ENCODE results near the gene NFXL1. TPM values are rescaled to one million over a fixed set of nuclear protein-coding genes. Genes with fewer than 3 reads are reported as not detected.

Gene NFXL1
- 7.1 and 13.1 TPM in 2 replicates for total RNA-seq

GRCh38 chr4:47914220-47914925 is at the start of gene NFXL1:
Gene NFXL1, minus strand, starts transcription at chr4:47914583. Its CDS starts 380 bp downstream, at chr4:47914203.

DNA sequence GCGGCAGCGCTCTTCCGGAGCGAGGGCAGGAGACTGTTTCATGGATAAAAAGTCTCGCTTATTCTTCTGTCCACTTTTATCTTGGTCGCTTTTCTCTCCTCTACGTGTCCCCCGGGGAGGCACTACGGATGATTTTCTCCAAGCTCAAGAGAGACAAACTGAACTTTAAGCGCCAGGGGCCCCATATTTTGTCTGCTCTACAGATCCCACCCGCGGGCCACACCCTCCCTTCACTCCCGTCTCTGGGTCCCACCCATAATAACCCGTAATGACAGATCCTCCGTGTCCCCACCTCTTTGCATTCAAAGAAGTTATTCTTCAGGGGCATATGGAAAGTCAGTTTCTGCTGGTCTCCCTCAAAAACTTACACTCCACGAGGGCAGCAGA is 76.5 kb downstream of the NFXL1 start, which contains the start of gene CORIN:
TSS of gene CORIN (minus strand) at position 160 of the 387 bp plus-strand sequence. CDS start at position 42, 118 bp downstream.

Other genes with a start within 250 kb of the NFXL1 start
- gene CORIN, start 76.5 kb downstream of the NFXL1 start, total RNA-seq = 0.15 and 0.33 TPM in 2 replicates
- gene CNGA1, start 102.1 kb upstream of the NFXL1 start, total RNA-seq = not detected in 2 replicates
- not detected in 2 replicates for gene NIPAL1, start 102.2 kb upstream of the NFXL1 start, total RNA-seq
- gene TXK, start 219.7 kb upstream of the NFXL1 start, total RNA-seq = under 0.01 and 0.17 TPM in 2 replicates

Measured in smooth muscle cell of trachea (primary cell).